Trophoblast cell (in vitro differentiated cells and primary cell): ENCODE data around the gene GPR37L1.

Experiments used
- DNase-seq, 2 donors: peaks; one replicate each; pipeline ENCODE4 v3.0.0-alpha.2; 2016
- H2AFZ ChIP-seq: 2 replicates; pipeline ENCODE4 v1.6.1; 2013; ENCODE audit warnings: low read length, moderate library complexity, mild to moderate bottlenecking; ENCODE audit not compliant: insufficient read depth, poor library complexity
- H2AK5ac ChIP-seq: 2 replicates; pipeline ENCODE4 v1.6.1; 2013; ENCODE audit warnings: mild to moderate bottlenecking, low read length
- H2BK120ac ChIP-seq: 2 replicates; pipeline ENCODE4 v1.6.1; 2013; ENCODE audit warnings: low read length, mild to moderate bottlenecking, moderate library complexity; ENCODE audit not compliant: insufficient read depth, poor library complexity
- H2BK12ac ChIP-seq: 2 replicates; pipeline ENCODE4 v1.6.1; 2013; ENCODE audit warnings: mild to moderate bottlenecking, low read length, moderate library complexity
- H2BK5ac ChIP-seq: 2 replicates; pipeline ENCODE4 v1.6.1; 2013; ENCODE audit warnings: low read length, low read depth, moderate library complexity, mild to moderate bottlenecking; ENCODE audit not compliant: poor library complexity
- H3K14ac ChIP-seq: 2 replicates; pipeline ENCODE4 v1.6.1; 2013; ENCODE audit warnings: mild to moderate bottlenecking, low read length
- H3K18ac ChIP-seq: 2 replicates; pipeline ENCODE4 v1.6.1; 2013; ENCODE audit warnings: mild to moderate bottlenecking, low read length
- H3K23ac ChIP-seq: 2 replicates; pipeline ENCODE4 v1.6.1; 2013; ENCODE audit warnings: low read length
- H3K27ac ChIP-seq: 2 replicates; pipeline ENCODE4 v1.5.1; 2013; ENCODE audit warnings: low read depth, mild to moderate bottlenecking, inconsistent platforms, low read length, moderate library complexity
- H3K27me3 ChIP-seq: 2 replicates; pipeline ENCODE4 v1.6.1; 2013; ENCODE audit warnings: inconsistent platforms, mild to moderate bottlenecking, low read length, moderate library complexity; ENCODE audit not compliant: insufficient read depth
- H3K36me3 ChIP-seq, 2 experiments: 1 replicate in 1 of 2; 2 replicates in 1 of 2; pipeline ENCODE4 v1.6.1; 2013; ENCODE audit warnings: low read length in 2 of 2, mild to moderate bottlenecking in 2 of 2, moderate library complexity in 1 of 2; ENCODE audit not compliant: insufficient read depth in 2 of 2, control insufficient read depth in 1 of 2
- H3K4ac ChIP-seq: 2 replicates; pipeline ENCODE4 v1.6.1; 2013; ENCODE audit warnings: low read depth, mild to moderate bottlenecking, low read length, moderate library complexity
- H3K4me1 ChIP-seq, 2 experiments: 1 replicate in 1 of 2; 2 replicates in 1 of 2; pipeline ENCODE4 v1.6.1; 2013; ENCODE audit warnings: low read length in 2 of 2, mild to moderate bottlenecking in 2 of 2, moderate library complexity in 1 of 2; ENCODE audit not compliant: insufficient read depth in 2 of 2, control insufficient read depth in 1 of 2
- H3K4me2 ChIP-seq: 2 replicates; pipeline ENCODE4 v1.6.1; 2013; ENCODE audit warnings: inconsistent platforms, mild to moderate bottlenecking, low read length, moderate library complexity
- H3K4me3 ChIP-seq: 2 replicates; pipeline ENCODE4 v1.5.1; 2013; ENCODE audit warnings: mild to moderate bottlenecking, low read depth, low read length, inconsistent platforms
- H3K79me1 ChIP-seq: one replicate; pipeline ENCODE4 v1.6.1; 2013; ENCODE audit warnings: low read length
- H3K79me2 ChIP-seq: 2 replicates; pipeline ENCODE4 v1.6.1; 2013; ENCODE audit warnings: low read length, mild to moderate bottlenecking; ENCODE audit not compliant: control insufficient read depth, insufficient read depth, poor library complexity
- H3K9ac ChIP-seq: 2 replicates; pipeline ENCODE4 v1.6.1; 2013; ENCODE audit warnings: mild to moderate bottlenecking, low read length
- H3K9me3 ChIP-seq: 2 replicates; pipeline ENCODE4 v1.6.1; 2013; ENCODE audit warnings: low read depth, mild to moderate bottlenecking, control low read depth, inconsistent platforms, low read length; ENCODE audit not compliant: insufficient read depth
- H4K12ac ChIP-seq: 2 replicates; pipeline ENCODE4 v1.6.1; 2013; ENCODE audit warnings: low read depth, mild to moderate bottlenecking, low read length, moderate library complexity
- H4K8ac ChIP-seq: 2 replicates; pipeline ENCODE4 v1.6.1; 2013; ENCODE audit warnings: low read depth, mild to moderate bottlenecking, low read length, moderate library complexity
- H4K91ac ChIP-seq: one replicate; pipeline ENCODE4 v1.6.1; 2013; ENCODE audit warnings: low read depth, mild to moderate bottlenecking, low read length, moderate library complexity
- WGBS: extraction: QIAGEN DNeasy Blood & Tissue Kit; methylation state at CpG from one replicate; pipeline ENCODE4 v1.1.7; 2013; ENCODE audit warnings: missing lambda C conversion rate; ENCODE audit not compliant: insufficient read length, insufficient coverage; ENCODE audit errors: extremely low coverage; 5-methylcytosine and 5-hydroxymethylcytosine counted together

GPR37L1 gene

DNA sequence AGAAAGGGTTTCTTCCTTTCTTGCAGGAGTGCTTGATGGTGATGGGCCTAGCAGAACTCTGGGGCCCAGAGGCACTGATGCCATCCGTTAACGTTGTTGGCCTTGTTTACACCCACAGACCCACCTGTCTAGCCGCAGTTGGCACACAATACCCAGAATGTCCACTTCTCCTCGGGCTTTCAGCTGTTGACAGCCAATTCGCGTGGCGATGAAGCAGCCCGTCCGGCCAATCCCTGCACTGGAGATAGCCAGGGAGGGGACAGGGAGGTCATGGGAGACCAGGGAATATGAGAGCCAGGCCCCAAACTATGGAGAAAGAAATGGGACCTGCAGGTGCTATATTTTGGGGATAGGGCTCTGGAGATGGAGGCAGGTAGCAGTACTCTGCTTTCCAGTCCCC is 27.5 kb downstream of the GPR37L1 start:
- Histone ChIP-seq H3K4me1 (no peaks in the 10 kb centered on the region), H4K8ac (no peak overlapping the region), H2BK5ac (no peak overlapping the region), H3K9ac (no peak overlapping the region), H3K79me2 (no peaks in the 10 kb centered on the region), H3K4ac (no peak overlapping the region), H2BK120ac (no peak overlapping the region), H4K12ac (no peak overlapping the region), H3K27ac (no peak overlapping the region), H3K18ac (no peak overlapping the region), H3K4me2 (no peak overlapping the region), H2BK12ac (no peak overlapping the region), H3K36me3 (no peaks in the 10 kb centered on the region), H3K27me3 (no peaks in the 10 kb centered on the region), H3K23ac (no peak overlapping the region), H2AFZ (no peak overlapping the region), H3K4me3 (no peak overlapping the region), H3K9me3 (no peaks in the 10 kb centered on the region), H3K14ac (no peak overlapping the region), H4K91ac (no peak overlapping the region), H2AK5ac (no peak overlapping the region), H3K79me1 (no peaks in the 10 kb centered on the region)
- no CpG with 5 or more reads among the region's 9 CpGs for WGBS
- DNase-seq, result no peak

DNA sequence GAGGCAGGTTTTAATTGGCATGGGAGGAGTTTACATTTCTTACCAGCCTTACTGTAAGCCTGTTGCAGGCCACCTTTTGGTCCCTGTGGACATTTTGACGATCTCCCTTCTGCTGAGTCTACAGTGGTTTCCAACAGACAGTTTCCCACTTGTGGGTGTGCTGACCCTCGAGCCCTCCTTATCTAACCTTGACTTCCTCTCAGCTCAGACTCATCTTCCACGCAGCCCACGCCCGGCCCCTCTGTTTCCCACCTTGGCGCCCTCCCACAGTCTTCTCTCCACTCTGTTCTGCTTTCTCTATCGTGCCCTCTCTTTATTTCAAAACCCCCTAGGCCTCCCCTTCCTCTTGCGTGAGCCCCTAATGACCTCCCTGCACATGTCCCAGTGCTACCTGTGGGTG is 27.9 kb downstream of the GPR37L1 start:
- Histone ChIP-seq H3K4me2 (no peak overlapping the region), H2AFZ (no peak overlapping the region), H3K36me3 (no peaks in the 10 kb centered on the region), H3K14ac (no peak overlapping the region), H3K79me2 (no peaks in the 10 kb centered on the region), H3K27ac (no peak overlapping the region), H3K23ac (no peak overlapping the region), H4K8ac (no peak overlapping the region), H2BK5ac (no peak overlapping the region), H2BK120ac (no peak overlapping the region), H3K9me3 (no peaks in the 10 kb centered on the region), H3K4ac (no peak overlapping the region), H3K4me1 (no peaks in the 10 kb centered on the region), H4K12ac (no peak overlapping the region), H3K18ac (no peak overlapping the region), H3K79me1 (no peaks in the 10 kb centered on the region), H3K27me3 (no peaks in the 10 kb centered on the region), H2BK12ac (no peak overlapping the region), H2AK5ac (no peak overlapping the region), H4K91ac (no peak overlapping the region), H3K9ac (no peak overlapping the region), H3K4me3 (no peak overlapping the region)
- WGBS, result no CpG with 5 or more reads among the region's 8 CpGs
- no peak for DNase-seq

DNA sequence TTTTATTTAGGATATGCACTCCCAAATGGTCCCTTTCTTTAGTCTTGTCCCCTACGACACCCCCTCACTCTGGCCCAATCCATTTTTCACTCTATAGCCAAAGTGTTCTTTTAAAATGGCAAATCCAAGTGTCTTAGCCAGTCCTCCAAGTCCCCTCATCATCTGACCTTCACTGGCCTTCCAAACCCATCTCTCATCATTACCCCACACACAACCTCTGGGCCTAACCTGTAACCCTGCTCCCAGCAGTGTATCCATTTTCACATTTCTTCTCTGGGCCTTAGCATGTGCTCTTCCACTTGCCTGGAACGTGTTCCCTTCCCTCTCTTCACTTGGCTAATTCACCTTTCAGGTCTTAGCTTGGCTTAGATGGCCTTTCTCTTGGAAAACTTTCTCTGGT is 28.3 kb downstream of the GPR37L1 start:
- DNase-seq, result no peak
- WGBS, result no CpG with 5 or more reads among the region's 2 CpGs

DNA sequence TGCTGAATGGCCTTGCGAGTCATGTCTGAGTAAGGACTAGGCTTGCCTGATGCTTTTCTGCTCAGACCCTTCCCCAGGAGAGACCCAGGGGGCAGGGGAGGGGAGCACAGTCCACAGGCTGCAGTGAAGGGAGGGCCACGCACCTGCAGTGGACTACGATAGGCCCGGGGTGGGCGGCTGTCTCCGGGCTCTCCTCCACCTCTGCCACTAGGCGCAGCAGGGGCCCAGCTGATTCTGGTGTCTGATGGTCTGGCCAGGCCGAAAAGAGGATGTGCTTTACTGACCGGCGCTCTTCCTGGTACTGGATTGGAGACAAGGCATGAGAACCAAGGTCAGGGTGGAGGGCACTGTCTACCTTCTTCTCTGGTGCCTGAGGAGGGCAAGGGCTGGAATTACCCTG is 29.7 kb downstream of the GPR37L1 start:
- Histone ChIP-seq H2BK120ac (no peak overlapping the region), H3K4me2 (no peak overlapping the region), H4K12ac (no peak overlapping the region), H3K4ac (no peak overlapping the region), H3K9me3 (no peaks in the 10 kb centered on the region), H4K8ac (no peak overlapping the region), H2AFZ (no peak overlapping the region), H3K79me1 (no peaks in the 10 kb centered on the region), H3K27ac (no peak overlapping the region), H2BK12ac (no peak overlapping the region), H3K36me3 (no peaks in the 10 kb centered on the region), H3K4me3 (no peak overlapping the region), H3K27me3 (no peaks in the 10 kb centered on the region), H3K14ac (no peak overlapping the region), H3K18ac (no peak overlapping the region), H2AK5ac (no peak overlapping the region), H3K79me2 (no peaks in the 10 kb centered on the region), H3K23ac (no peak overlapping the region), H4K91ac (no peak overlapping the region), H3K9ac (no peak overlapping the region), H2BK5ac (no peak overlapping the region), H3K4me1 (no peaks in the 10 kb centered on the region)
- WGBS, result no CpG with 5 or more reads among the region's 10 CpGs
- no peak for DNase-seq

More for the DNA sequence above, 28.3 kb downstream of the GPR37L1 start:
- no peak overlapping the region for H3K27ac ChIP-seq
- no peak overlapping the region for H4K8ac ChIP-seq
- no peaks in the 10 kb centered on the region for H3K4me1 ChIP-seq
- no peak overlapping the region for H3K4me2 ChIP-seq
- H3K36me3 ChIP-seq, result no peaks in the 10 kb centered on the region
- H3K79me1 ChIP-seq, result no peaks in the 10 kb centered on the region
- no peaks in the 10 kb centered on the region for H3K79me2 ChIP-seq
- no peak overlapping the region for H3K4me3 ChIP-seq
- no peak overlapping the region for H3K23ac ChIP-seq
- H2AK5ac ChIP-seq, result no peak overlapping the region
- no peak overlapping the region for H2BK120ac ChIP-seq
- no peaks in the 10 kb centered on the region for H3K27me3 ChIP-seq
- H3K9ac ChIP-seq, result no peak overlapping the region
- H2BK5ac ChIP-seq, result no peak overlapping the region
- no peak overlapping the region for H4K91ac ChIP-seq
- no peak overlapping the region for H3K4ac ChIP-seq
- H3K18ac ChIP-seq, result no peak overlapping the region
- H2AFZ ChIP-seq, result no peak overlapping the region
- no peaks in the 10 kb centered on the region for H3K9me3 ChIP-seq
- H3K14ac ChIP-seq, result no peak overlapping the region
- no peak overlapping the region for H4K12ac ChIP-seq
- no peak overlapping the region for H2BK12ac ChIP-seq
